ENCODE data around the gene PML. TPM values are rescaled to one million over a fixed set of nuclear protein-coding genes. Genes with fewer than 3 reads are reported as not detected.

PML gene
- total and polyA plus RNA-seq, 9 of the 15 experiments (the other 6 are each of a cell fraction or from before 2014, with no cell fraction given) = 5.0 to 50.7 (median 10.1) TPM

DNA sequence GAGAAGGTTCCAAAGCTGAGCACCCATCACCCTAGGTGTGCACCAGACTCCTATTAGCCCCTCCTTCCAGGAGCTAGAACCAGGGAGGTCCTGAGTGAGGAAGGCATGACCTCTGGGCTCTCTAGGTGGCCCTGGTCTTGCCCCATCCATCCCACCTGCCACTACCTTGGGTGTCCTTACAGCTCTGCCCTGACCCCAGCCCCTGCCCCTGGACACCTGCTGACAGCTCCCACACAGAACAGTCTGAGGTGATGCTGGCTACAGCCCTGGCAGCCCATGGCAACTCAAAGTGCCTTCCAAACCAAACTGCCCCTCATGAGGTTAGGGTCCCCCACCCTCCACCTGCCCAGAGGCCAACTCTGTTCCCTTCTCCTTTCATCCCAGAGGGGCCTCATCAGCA lies 50.7 kb downstream of the PML start:
- Histone ChIP-seq H3K36me3 (ENCODE audit: control insufficient read depth, insufficient read depth, low read length) (no peaks in the 10 kb centered on the region), H3K27me3 (ENCODE audit: control insufficient read depth in 2 of 2, insufficient read depth in 2 of 2, low read length in 2 of 2) (peaks cover 0 to 29% of the 10 kb centered on the region in 2 experiments; a peak in 3 of 5 replicates), H3K9me1 (ENCODE audit: control insufficient read depth, insufficient read depth, low read length) (no peaks in the 10 kb centered on the region), H2AFZ (ENCODE audit: low read depth, low read length) (no peak overlapping the region), H3K4me1 (replicated peaks in 1 of 2; ENCODE audit: control insufficient read depth in 2 of 2, insufficient read depth in 2 of 2, low read length in 2 of 2) (peaks cover 0 to 9% of the 10 kb centered on the region in 2 experiments; a peak in 2 of 5 replicates), H3K4me3 (no peak overlapping the region), H3K79me2 (ENCODE audit: control insufficient read depth, insufficient read depth, low read length) (no peaks in the 10 kb centered on the region), H3K27ac (ENCODE audit: extremely low read depth, low read depth, low read length) (no peak overlapping the region), H3K9ac (ENCODE audit: insufficient read depth in 1 of 2, low read depth in 2 of 2, low read length in 2 of 2) (no peak overlapping the region), H4K20me1 (replicated peaks; ENCODE audit: control insufficient read depth, insufficient read depth, low read length) (0 out of 2 replicates have a peak, but pooled peaks cover 18% of the 10 kb centered on the region), H3K9me3 (replicated peaks; ENCODE audit: control insufficient read depth, insufficient read depth, low read depth, low read length) (no peaks in the 10 kb centered on the region), H3K4me2 (ENCODE audit: insufficient read depth, low read length) (no peak overlapping the region)
- POLR2A ChIA-PET = interaction anchor here (0.7 to 1.3 kb wide), 3 partner anchors 9 to 229 kb away, joined by 3 to 5 read pairs (median 4); no protein-coding TSS in a partner anchor
- no peak for ATAC-seq
- no peak for FAIRE-seq
- CTCF ChIA-PET (ENCODE audit: low intra/inter-chr PET ratio) = no interaction called here
- TF ChIP-seq HNRNPLL (IDR thresholded peaks at IDR 0.05; ENCODE audit: low read depth, low read length, poor library complexity, severe bottlenecking) (no peak), FOXJ2 (tag; IDR thresholded peaks at IDR 0.05) (no peak), SMAD4 (CRISPR knock-in tag; conservative IDR thresholded peaks at IDR 0.05) (no peak), CHD1 (IDR thresholded peaks at IDR 0.05; ENCODE audit: low read length) (no peak), NCOR1 (IDR thresholded peaks at IDR 0.05) (no peak), GATAD2B (IDR thresholded peaks at IDR 0.05; ENCODE audit: borderline replicate concordance) (no peak)
- TF ChIP-seq, protein P1, sequence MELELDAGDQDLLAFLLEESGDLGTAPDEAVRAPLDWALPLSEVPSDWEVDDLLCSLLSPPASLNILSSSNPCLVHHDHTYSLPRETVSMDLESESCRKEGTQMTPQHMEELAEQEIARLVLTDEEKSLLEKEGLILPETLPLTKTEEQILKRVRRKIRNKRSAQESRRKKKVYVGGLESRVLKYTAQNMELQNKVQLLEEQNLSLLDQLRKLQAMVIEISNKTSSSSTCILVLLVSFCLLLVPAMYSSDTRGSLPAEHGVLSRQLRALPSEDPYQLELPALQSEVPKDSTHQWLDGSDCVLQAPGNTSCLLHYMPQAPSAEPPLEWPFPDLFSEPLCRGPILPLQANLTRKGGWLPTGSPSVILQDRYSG (tag; conservative IDR thresholded peaks at IDR 0.05; ENCODE audit: low read depth) = no peak
- TF ChIP-seq, protein P2, sequence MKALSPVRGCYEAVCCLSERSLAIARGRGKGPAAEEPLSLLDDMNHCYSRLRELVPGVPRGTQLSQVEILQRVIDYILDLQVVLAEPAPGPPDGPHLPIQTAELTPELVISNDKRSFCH (CRISPR knock-in tag; IDR thresholded peaks at IDR 0.05) = no peak
- TF ChIP-seq, protein P2 (tag; IDR thresholded peaks at IDR 0.05) = no peak
- no TSS peak for BruUV-seq (replicated peaks)
- in situ Hi-C loops (cut with MboI) = no loop called here
- no peak for DNase-seq (ENCODE audit: extremely low read depth in 1 of 4, low spot score in 3 of 4)
- intact Hi-C loops (cut with micrococcal nuclease) = no loop called here

All from K562 (cell line).